A204.1 (cell line): Measurements from ENCODE around the gene THYN1.
"Not testable (repeated sequence)": the region's sequence is repeated elsewhere in the genome, so short reads cannot be mapped to it uniquely, and the experiment has no call there.

Source experiments
- FAIRE-seq: peaks from 2 replicates; lab custom pipeline; 2012; peaks lifted over from hg19 to GRCh38; lab: Jason Lieb, UNC

The THYN1 gene

GRCh38 chr11:134275188-134275533 lies 22.0 kb upstream of the THYN1 start:
- no peak for FAIRE-seq

- no peak for FAIRE-seq
Measured at GRCh38 chr11:134273317-134273712, 20.2 kb upstream of the THYN1 start.

GRCh38 chr11:134272381-134273316 lies 19.5 kb upstream of the THYN1 start:
- no peak for FAIRE-seq

GRCh38 chr11:134271978-134272377 lies 18.8 kb upstream of the THYN1 start:
- FAIRE-seq: no peak

- FAIRE-seq: no peak
Measured at GRCh38 chr11:134270250-134270714, 17.1 kb upstream of the THYN1 start.

GRCh38 chr11:134267966-134268365 lies 14.8 kb upstream of the THYN1 start:
- FAIRE-seq: no peak

- FAIRE-seq: no peak
Measured at GRCh38 chr11:134267461-134267860, 14.3 kb upstream of the THYN1 start.

- no peak for FAIRE-seq
Measured at GRCh38 chr11:134266841-134267251, 13.7 kb upstream of the THYN1 start.

- FAIRE-seq: no peak
Measured at GRCh38 chr11:134266440-134266839, 13.3 kb upstream of the THYN1 start.

- no peak for FAIRE-seq
Measured at GRCh38 chr11:134264966-134265764, 12.0 kb upstream of the THYN1 start.

GRCh38 chr11:134261626-134262488 lies 8.7 kb upstream of the THYN1 start:
- no peak for FAIRE-seq

GRCh38 chr11:134260983-134261382 lies 7.8 kb upstream of the THYN1 start:
- no peak for FAIRE-seq

- no peak for FAIRE-seq
Measured at GRCh38 chr11:134260503-134260902, 7.4 kb upstream of the THYN1 start.

- FAIRE-seq: no peak
Measured at GRCh38 chr11:134258577-134258976, 5.4 kb upstream of the THYN1 start.

GRCh38 chr11:134257101-134257500 lies 3.9 kb upstream of the THYN1 start:
- no peak for FAIRE-seq

GRCh38 chr11:134255184-134255561 lies 2.0 kb upstream of the THYN1 start:
- not testable (repeated sequence) for FAIRE-seq

GRCh38 chr11:134254433-134255183 lies 1.5 kb upstream of the THYN1 start:
- FAIRE-seq: no peak

- no peak for FAIRE-seq
Measured at GRCh38 chr11:134252346-134253187, 585 bp downstream of the THYN1 start.

GRCh38 chr11:134250675-134251074 lies 2.5 kb downstream of the THYN1 start:
- FAIRE-seq: no peak

- no peak for FAIRE-seq
Measured at GRCh38 chr11:134250246-134250645, 2.9 kb downstream of the THYN1 start.
